Adrenal gland (tissue), 12 donors: Measurements from ENCODE around the gene PTPA. TPM values are rescaled to one million over a fixed set of nuclear protein-coding genes. Genes with fewer than 3 reads are reported as not detected.
A peak's percentile ranks its signal among the peaks of the same experiment; 100 is the strongest.

ENCODE experiments used
- DNase-seq, 7 donors: peaks; one replicate each; pipeline ENCODE4 v3.0.0-alpha.2; 2019 to 2020
- H3K27ac ChIP-seq, 5 donors: fragments of 200-600 bp; sonication (generic) in 4 of 5; 1 replicate in 3 of 5; 2 replicates in 2 of 5; pipeline versions ENCODE4 v1.5.1 to v1.8.0; 2016 to 2020; ENCODE audit warnings: mild to moderate bottlenecking in 1 of 5
- H3K27me3 ChIP-seq: fragments of 200-600 bp; 2 replicates; pipeline ENCODE4 v1.8.0; 2021
- H3K36me3 ChIP-seq, 2 donors: fragments of 200-600 bp; replicated peaks in 1 of 2; 1 replicate in 1 of 2; 2 replicates in 1 of 2; pipeline versions ENCODE4 v1.5.1 to v1.8.0; 2018 to 2022
- H3K4me1 ChIP-seq, 2 donors: fragments of 200-600 bp; replicated peaks in 1 of 2; 1 replicate in 1 of 2; 2 replicates in 1 of 2; pipeline versions ENCODE4 v1.5.1 to v1.8.0; 2018 to 2021
- H3K4me3 ChIP-seq, 4 donors: fragments of 200-600 bp; sonication (generic) in 3 of 4; one replicate each; pipeline ENCODE4 v1.5.1; 2016 to 2018
- H3K9me3 ChIP-seq, 3 donors: fragments of 200-600 bp; sonication (generic) in 1 of 3; replicated peaks in 1 of 3; 1 replicate in 2 of 3; 2 replicates in 1 of 3; pipeline versions ENCODE4 v1.5.1 to v1.8.0; 2016 to 2021
- POLR2A ChIP-seq, 2 donors: fragments of 450-650 bp; IDR thresholded peaks; one replicate each; pipeline ENCODE4 v1.6.1; 2017; ENCODE audit warnings: antibody characterized with exemption in 2 of 2, mild to moderate bottlenecking in 2 of 2, moderate library complexity in 1 of 2
- WGBS, 4 donors: extraction: QIAGEN DNeasy Blood & Tissue Kit in 2 of 4; methylation state at CpG; one replicate each; pipeline versions ENCODE4 v1.1.5 to v1.1.7; 2013 to 2017; 5-methylcytosine and 5-hydroxymethylcytosine counted together
- intact Hi-C, 2 donors: fragments of 100-400 bp; cut with DNase I; formaldehyde crosslinking; loops; one replicate each; pipeline versions ENCODE4 v1.14.1 to v1.15.0; 2022 to 2023
- polyA plus RNA-seq, 3 donors: library from polyadenylated mRNA; stranded (reverse); fragments of 200-250 nt in 2 of 3; fragments of 350-450 nt in 1 of 3; fragmentation: Illumina TruSeq in 1 of 3; extraction: RNeasy Lipid Tissue Mini Kit (QIAGEN cat#74804) in 1 of 3; gene quantifications; one replicate each; pipeline ENCODE4 v1.2.3, GENCODE V29; 2013 to 2014
- total RNA-seq, 9 donors: library from RNA; depleted of rRNA in 4 of 9; stranded (reverse); fragments of >200 nt in 4 of 9; fragments of 120-200 nt in 1 of 9; fragmentation: NEBNext Ultra II Directional in 1 of 9; extraction: Animal tissue kit (Norgen Biotek cat#: 25700) in 1 of 9; gene quantifications; one replicate each; pipeline versions ENCODE4 v1.1.0 to v1.2.4, GENCODE V29; 2013 to 2023
- TF ChIP-seq, protein P1 (sequence below), 6 experiments: fragments of 450-650 bp in 4 of 6; fragments of 200-600 bp in 2 of 6; sonication (generic) in 1 of 6; IDR thresholded peaks; 1 replicate in 5 of 6; 2 replicates in 1 of 6; pipeline versions ENCODE4 v1.5.1 to v1.8.0; 2016 to 2021; ENCODE audit warnings: antibody characterized with exemption in 6 of 6, mild to moderate bottlenecking in 2 of 6, moderate library complexity in 1 of 6
- donor health status: healthy with polysubstance abuse.
- donor health status: Bipolar disorder and iron deficiency.
- donor health status: DM: yes; HTN: yes; CAD: no.
- donor health status: DM: no; HTN: no; CAD: no.
- donor health status: DM: no; HTN: no; CAD: no.
- donor health status: DM: yes; HTN: yes; CAD: no.

PTPA gene
- total and polyA plus RNA-seq, 12 donors: 71.3 to 248 (median 130) TPM

DNA sequence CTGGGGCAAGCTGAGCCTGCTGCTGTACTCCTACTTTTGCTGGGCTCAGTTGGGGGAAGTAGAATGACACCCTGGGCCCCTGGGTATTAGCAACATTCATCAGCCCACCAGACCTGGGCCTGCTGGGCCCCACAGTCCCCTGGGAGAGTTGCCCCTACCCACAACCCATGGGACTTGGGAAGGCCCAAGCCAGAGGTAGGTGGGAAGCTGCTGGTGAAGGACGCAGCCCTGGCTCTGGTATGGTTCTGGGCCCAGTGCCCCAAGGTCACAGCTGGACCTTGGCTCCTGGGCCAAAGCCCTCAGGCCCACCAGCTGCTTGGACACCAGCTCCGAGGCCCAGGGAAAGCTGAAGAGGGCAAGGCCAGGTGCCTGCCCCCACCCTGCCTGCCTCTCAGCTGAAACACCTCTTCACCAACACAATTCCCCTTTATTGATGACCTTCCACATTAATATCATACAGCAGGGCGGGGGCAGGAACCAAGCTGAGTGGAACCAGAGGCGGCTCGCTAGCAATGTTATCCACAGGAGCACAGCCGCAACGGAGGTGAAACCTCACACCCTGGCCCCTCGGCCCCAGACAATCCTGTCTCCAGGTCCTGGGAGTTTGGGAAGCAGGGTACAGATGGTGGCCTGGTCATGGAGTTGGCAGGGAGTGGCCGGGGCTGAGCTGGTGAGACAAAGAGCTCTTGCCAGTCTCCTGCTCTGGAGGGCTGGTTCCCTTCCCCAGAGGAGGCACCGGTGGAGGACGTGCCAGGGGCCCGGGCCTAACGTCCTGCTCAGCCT lies 16.6 kb upstream of the PTPA start:
- TF ChIP-seq, protein P1, sequence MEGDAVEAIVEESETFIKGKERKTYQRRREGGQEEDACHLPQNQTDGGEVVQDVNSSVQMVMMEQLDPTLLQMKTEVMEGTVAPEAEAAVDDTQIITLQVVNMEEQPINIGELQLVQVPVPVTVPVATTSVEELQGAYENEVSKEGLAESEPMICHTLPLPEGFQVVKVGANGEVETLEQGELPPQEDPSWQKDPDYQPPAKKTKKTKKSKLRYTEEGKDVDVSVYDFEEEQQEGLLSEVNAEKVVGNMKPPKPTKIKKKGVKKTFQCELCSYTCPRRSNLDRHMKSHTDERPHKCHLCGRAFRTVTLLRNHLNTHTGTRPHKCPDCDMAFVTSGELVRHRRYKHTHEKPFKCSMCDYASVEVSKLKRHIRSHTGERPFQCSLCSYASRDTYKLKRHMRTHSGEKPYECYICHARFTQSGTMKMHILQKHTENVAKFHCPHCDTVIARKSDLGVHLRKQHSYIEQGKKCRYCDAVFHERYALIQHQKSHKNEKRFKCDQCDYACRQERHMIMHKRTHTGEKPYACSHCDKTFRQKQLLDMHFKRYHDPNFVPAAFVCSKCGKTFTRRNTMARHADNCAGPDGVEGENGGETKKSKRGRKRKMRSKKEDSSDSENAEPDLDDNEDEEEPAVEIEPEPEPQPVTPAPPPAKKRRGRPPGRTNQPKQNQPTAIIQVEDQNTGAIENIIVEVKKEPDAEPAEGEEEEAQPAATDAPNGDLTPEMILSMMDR (IDR thresholded peaks at IDR 0.05): no peak
- no peak for TF ChIP-seq POLR2A (IDR thresholded peaks at IDR 0.05)
- Histone ChIP-seq H3K27ac (peak overlapping the region; percentile 16 to 77 (median 42)), H3K27me3 (no peaks in the 10 kb centered on the region), H3K9me3 (no peaks in the 10 kb centered on the region), H3K36me3 (peaks cover 0 to 32% of the 10 kb centered on the region in 2 donors), H3K4me3 (no peak overlapping the region), H3K4me1 (peaks cover 15 to 22% of the 10 kb centered on the region in 2 donors)
- intact Hi-C loops: no loop called here
- DNase-seq: peak in 6 of 7 donors; percentile 60 to 72 (median 66)
- 47 to 58% (median 57%) methylated on average over 6 to 13 of the region's 13 CpGs for WGBS, 4 donors

DNA sequence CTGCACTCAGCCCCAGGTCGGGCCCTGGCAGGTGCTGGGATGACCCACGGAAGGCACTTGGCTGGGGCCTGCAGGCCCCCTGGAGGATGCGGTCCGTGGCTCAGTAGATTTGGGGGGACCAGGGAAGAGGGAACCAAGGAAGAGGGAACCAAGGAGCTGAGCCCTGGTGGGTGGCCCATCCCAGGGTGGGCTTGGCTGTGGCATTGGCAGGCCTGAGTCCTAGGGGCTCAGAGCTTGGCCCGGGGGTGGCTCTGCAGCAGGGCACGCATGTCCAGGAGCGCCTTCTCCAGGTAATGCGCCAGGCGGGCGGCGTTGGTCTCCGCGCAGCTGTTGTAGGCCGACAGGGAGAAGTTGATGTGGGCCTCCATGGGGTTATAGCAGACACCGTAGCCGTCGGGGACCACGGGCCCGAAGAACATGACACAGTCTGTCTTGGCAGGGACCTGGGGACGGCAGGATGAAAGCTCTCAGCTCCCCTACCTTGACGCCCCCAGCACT lies 16.0 kb upstream of the PTPA start:
- Histone ChIP-seq H3K4me1 (peaks cover 15 to 22% of the 10 kb centered on the region in 2 donors), H3K9me3 (no peaks in the 10 kb centered on the region), H3K36me3 (peaks cover 0 to 30% of the 10 kb centered on the region in 2 donors), H3K4me3 (no peak overlapping the region), H3K27ac (peak overlapping the region; percentile 16 to 77 (median 42)), H3K27me3 (no peaks in the 10 kb centered on the region)
- no peak for DNase-seq
- intact Hi-C loops: no loop called here
- 89 to 95% (median 92%) methylated on average over 18 to 21 of the region's 21 CpGs for WGBS, 4 donors
- TF ChIP-seq, protein P1 (IDR thresholded peaks at IDR 0.05): no peak
- no peak for TF ChIP-seq POLR2A (IDR thresholded peaks at IDR 0.05)

DNA sequence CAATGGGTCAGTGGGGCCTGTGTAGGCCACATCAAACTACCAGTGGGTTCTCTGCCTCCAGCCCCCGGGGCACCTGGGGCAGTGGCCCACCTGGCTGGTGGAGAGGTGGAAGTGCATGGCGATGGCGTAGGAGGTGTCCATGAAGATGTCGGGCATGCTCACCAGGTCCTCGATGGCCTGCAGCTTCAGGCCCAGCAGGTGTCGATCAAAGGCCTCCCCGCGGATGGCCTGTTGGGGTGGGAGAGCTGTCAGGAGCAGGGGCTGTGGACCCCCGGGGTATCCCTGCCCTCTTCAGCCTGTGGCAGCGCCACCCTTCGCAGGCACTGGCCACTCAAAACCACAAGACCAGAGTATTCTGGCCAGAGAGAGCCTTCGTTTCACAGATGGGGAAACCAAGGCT lies 15.3 kb upstream of the PTPA start:
- peaks cover 15 to 18% of the 10 kb centered on the region in 2 donors for H3K4me1 ChIP-seq
- H3K27me3 ChIP-seq: no peaks in the 10 kb centered on the region
- H3K9me3 ChIP-seq: no peaks in the 10 kb centered on the region
- no peak overlapping the region for H3K4me3 ChIP-seq
- peaks cover 0 to 30% of the 10 kb centered on the region in 2 donors for H3K36me3 ChIP-seq
- TF ChIP-seq, protein P1 (IDR thresholded peaks at IDR 0.05): no peak
- no peak for TF ChIP-seq POLR2A (IDR thresholded peaks at IDR 0.05)
- H3K27ac ChIP-seq: peak overlapping the region in 1 of 5 donors; percentile 77
- WGBS, 4 donors: 92 to 100% (median 93%) methylated on average over 4 to 12 of the region's 12 CpGs
- no peak for DNase-seq
- intact Hi-C loops: no loop called here

DNA sequence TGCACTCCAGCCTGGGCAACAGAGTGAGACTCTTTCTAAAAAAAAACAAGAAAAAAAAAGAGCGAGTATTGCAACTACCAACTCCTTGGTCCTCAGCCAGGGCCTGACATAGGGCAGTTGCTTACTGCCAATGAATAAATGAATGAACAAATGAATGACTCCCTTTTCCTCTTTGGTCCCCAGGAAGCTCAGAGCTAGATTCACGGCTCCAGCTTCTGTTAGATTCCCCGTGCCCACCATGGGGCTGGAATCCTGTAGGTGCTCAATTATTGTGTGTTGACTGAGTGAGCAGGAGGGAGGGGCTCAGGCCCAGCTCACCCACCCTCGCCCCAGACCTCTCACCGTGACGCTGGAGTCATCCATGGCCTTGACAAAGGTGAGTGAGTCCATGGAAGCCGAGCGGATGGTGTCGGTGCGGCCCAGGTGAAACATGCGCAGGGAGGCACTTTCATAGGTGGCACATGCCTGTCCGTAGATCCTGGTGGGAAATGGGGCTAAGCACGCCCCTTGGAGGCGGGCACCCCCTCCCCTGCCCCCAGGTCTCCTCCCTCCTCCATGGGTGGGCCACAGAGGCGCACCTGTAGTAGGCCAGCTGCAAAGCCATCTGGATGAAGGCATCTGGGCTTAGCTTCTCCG lies 13.4 kb upstream of the PTPA start:
- Histone ChIP-seq H3K4me3 (no peak overlapping the region), H3K4me1 (peaks cover 15 to 18% of the 10 kb centered on the region in 2 donors), H3K27me3 (no peaks in the 10 kb centered on the region), H3K27ac (no peak overlapping the region), H3K36me3 (peaks cover 0 to 30% of the 10 kb centered on the region in 2 donors), H3K9me3 (no peaks in the 10 kb centered on the region)
- intact Hi-C loops: no loop called here
- TF ChIP-seq, protein P1 (IDR thresholded peaks at IDR 0.05): no peak
- TF ChIP-seq POLR2A (IDR thresholded peaks at IDR 0.05): no peak
- DNase-seq: no peak
- WGBS, 4 donors: 92 to 94% (median 92%) methylated on average over 11 to 16 of the region's 16 CpGs
